GM13976 (cell line): Measurements from ENCODE around the gene SNTG2.

Experiments used
- DNase-seq: peaks from one replicate; pipeline ENCODE4 v3.0.0; 2012; ENCODE audit warnings: low spot score
- CTCF ChIP-seq: IDR thresholded peaks from 2 replicates; pipeline ENCODE4 v1.5.1; 2012; ENCODE audit warnings: borderline replicate concordance, mild to moderate bottlenecking; ENCODE audit not compliant: insufficient read depth; ENCODE audit errors: extremely low read depth, missing control alignments, control extremely low read depth
- in situ Hi-C: fragments of 300-500 bp; cut with MboI; formaldehyde crosslinking; loops from one replicate; pipeline ENCODE4 v1.12.0; 2022; ENCODE audit warnings: low sequenced_read_pairs, mixed read lengths, inconsistent platforms; ENCODE audit not compliant: unreplicated experiment

Gene SNTG2

GRCh38 chr2:942775-943460 is 7.7 kb upstream of the SNTG2 start:
- TF ChIP-seq CTCF, result no peak
- in situ Hi-C loops, result no loop called here
- DNase-seq, result no peak

- no peak for DNase-seq
- in situ Hi-C loops, result no loop called here
- no peak for TF ChIP-seq CTCF
These were observed 7.2 kb upstream of the SNTG2 start for GRCh38 chr2:943461-943797.

GRCh38 chr2:943821-944220 is 6.8 kb upstream of the SNTG2 start:
- in situ Hi-C loops, result no loop called here
- TF ChIP-seq CTCF, result no peak
- no peak for DNase-seq

GRCh38 chr2:944693-945092 is 6.0 kb upstream of the SNTG2 start:
- no peak for DNase-seq
- no peak for TF ChIP-seq CTCF
- in situ Hi-C loops, result no loop called here

- TF ChIP-seq CTCF, result no peak
- in situ Hi-C loops, result no loop called here
- no peak for DNase-seq
These were observed 5.5 kb upstream of the SNTG2 start for GRCh38 chr2:945104-945503.

GRCh38 chr2:946073-946948 is 4.3 kb upstream of the SNTG2 start:
- no peak for TF ChIP-seq CTCF
- no peak for DNase-seq
- in situ Hi-C loops, result no loop called here
